Omental fat pad (tissue), 4 donors: ENCODE data around the gene SPATA33. TPM values are rescaled to one million over a fixed set of nuclear protein-coding genes. Genes with fewer than 3 reads are reported as not detected.
"Not testable (repeated sequence)": the region's sequence is repeated elsewhere in the genome, so short reads cannot be mapped to it uniquely, and the experiment has no call there.

ENCODE experiments used
- ATAC-seq: fragments of 150-250 bp; one replicate; pipeline ENCODE4 v1.9.1; 2016; ENCODE audit warnings: mild to moderate bottlenecking, moderate library complexity; ENCODE audit not compliant: low FRiP score
- DNase-seq: peaks from one replicate; pipeline ENCODE4 v3.0.0-alpha.2; 2019; ENCODE audit warnings: low spot score
- CTCF ChIP-seq, 3 donors: fragments of 450-650 bp; IDR thresholded peaks; one replicate each; pipeline ENCODE4 v1.5.1; 2016 to 2017; ENCODE audit warnings: antibody characterized with exemption in 3 of 3, mild to moderate bottlenecking in 3 of 3, moderate library complexity in 2 of 3
- total RNA-seq, 4 donors: library from RNA; depleted of rRNA; stranded (reverse); fragments of >200 nt; gene quantifications; one replicate each; pipeline ENCODE4 v1.1.0, GENCODE V29; 2016

The SPATA33 gene
- total RNA-seq, 4 donors from 2014 or later: 1.8 to 7.1 (median 4.3) TPM

DNA sequence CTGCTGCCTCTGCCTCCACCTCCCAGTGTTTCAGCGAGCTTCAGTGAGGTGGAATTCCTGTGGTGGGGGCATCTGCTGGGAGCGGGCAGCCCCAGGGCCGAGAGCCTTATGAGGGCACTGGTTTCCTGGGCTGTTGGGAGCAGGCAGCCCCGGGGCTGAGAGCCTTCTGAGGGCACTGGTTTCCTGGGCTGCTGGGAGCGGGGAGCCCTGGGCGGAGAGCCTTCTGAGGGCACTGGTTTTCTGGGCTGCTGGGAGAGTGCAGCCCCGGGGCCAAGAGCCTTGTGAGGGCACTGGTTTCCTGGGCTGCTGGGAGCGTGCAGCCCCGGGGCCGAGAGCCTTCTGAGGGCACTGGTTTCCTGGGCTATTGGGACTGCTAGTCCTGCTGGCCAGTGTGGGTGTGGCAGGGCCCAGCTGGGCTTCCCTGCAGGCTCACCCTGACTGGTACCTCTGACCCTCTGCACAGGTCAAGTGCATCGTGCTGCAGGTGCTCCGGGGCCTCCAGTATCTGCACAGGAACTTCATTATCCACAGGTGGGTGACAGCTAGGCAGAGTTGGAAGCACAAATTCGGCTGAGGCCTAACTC, 34.4 kb downstream of the SPATA33 start:
- DNase-seq (no peak), ATAC-seq (no peak)
- no peak for TF ChIP-seq CTCF (IDR thresholded peaks at IDR 0.05)

- ATAC-seq: no peak
- TF ChIP-seq CTCF (IDR thresholded peaks at IDR 0.05): no peak
- no peak for DNase-seq
Observed at GRCh38 chr16:89693289-89693731, 35.7 kb downstream of the SPATA33 start.

DNA sequence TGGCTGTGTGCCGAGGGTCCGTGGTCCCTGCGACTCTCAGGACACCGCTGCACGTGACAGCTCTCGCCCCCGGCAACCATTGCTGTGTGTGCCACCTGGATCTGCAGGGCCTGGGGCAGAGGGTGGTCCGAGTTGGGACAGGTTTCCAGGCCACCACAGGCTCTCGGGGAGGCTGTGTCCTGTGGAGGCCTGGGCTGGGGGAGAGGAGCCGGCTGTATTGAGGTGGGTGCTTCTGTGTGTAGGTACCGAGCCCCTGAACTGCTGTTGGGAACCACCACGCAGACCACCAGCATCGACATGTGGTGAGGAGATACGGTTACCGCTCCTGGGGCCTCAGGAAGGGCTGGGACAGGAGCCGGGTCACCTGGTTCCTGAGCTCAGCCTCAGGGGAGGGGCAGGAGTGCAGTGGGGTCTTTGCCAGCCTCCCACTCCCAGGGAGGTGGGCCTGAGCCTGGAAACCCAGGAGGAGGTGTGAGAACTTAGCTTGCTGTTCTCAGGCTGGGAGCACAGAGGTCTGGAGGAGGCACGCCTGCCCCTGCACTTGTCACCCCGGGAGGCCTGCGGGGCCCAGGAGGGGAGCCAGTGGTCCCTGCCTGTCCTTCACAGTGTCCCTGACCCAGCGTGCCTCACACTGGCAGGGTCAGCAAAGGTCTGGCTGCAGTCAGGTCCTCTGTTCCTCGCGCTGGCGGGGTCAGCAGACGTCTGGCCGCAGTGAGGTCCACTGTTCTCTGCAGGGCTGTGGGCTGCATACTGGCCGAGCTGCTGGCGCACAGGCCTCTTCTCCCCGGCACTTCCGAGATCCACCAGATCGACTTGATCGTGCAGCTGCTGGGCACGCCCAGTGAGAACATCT, 36.5 kb downstream of the SPATA33 start:
- ATAC-seq (no peak), DNase-seq (no peak)

DNA sequence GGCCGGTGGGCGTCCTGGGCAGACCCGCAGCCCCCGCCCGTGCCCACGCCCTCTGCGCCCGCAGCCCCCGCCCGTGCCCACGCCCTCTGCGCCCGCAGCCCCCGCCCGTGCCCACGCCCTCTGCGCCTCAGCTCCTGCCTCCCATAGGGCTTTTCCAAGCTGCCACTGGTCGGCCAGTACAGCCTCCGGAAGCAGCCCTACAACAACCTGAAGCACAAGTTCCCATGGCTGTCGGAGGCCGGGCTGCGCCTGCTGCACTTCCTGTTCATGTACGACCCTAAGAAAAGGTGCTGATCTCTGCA, 37.1 kb downstream of the SPATA33 start:
- ATAC-seq, DNase-seq: not testable (repeated sequence)

More for the DNA sequence above, 36.5 kb downstream of the SPATA33 start:
- TF ChIP-seq CTCF (IDR thresholded peaks at IDR 0.05): no peak

- no peak for TF ChIP-seq CTCF (IDR thresholded peaks at IDR 0.05)
- no peak for ATAC-seq
- no peak for DNase-seq
Observed at GRCh38 chr16:89695086-89695874, 37.6 kb downstream of the SPATA33 start.

GRCh38 chr16:89695875-89696669, 38.4 kb downstream of the SPATA33 start:
- TF ChIP-seq CTCF (IDR thresholded peaks at IDR 0.05): no peak
- DNase-seq: no peak
- no peak for ATAC-seq
